Measurements from ENCODE around the gene LOXHD1. TPM values are rescaled to one million over a fixed set of nuclear protein-coding genes. Genes with fewer than 3 reads are reported as not detected.

The LOXHD1 gene
- total RNA-seq, 1 donor from 2014 or later: not detected

GRCh38 chr18:46678041-46678440 lies 21.0 kb upstream of the LOXHD1 start:
- intact Hi-C loops (cut with DNase I): no loop called here
- Histone ChIP-seq H3K9me3 (no peaks in the 10 kb centered on the region), H3K27me3 (no peaks in the 10 kb centered on the region), H3K36me3 (no peaks in the 10 kb centered on the region), H3K27ac (no peak overlapping the region), H3K4me1 (no peaks in the 10 kb centered on the region), H3K4me3 (no peak overlapping the region)
- no peak for TF ChIP-seq CTCF (IDR thresholded peaks at IDR 0.05)
- no peak for DNase-seq (ENCODE audit: low spot score in 2 of 2)

DNA sequence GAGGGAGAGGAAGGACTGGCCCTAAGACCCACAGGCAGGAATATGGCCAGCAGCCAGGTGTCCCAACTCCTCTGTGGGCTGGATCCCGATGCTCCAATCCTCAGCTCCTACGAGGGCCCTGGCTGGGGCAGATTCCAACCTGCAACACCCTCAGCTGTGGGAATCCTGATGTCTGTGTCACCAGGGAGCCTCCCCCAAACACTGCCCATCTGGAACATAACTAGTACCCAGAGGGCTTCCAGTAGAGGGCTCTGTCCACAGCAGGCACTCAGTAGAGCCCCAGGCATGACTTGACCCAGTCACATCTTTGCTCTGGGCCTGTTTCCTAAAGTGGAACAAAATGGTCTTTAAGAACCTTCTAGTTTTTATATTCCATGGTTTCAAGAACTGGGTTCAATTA lies 20.6 kb upstream of the LOXHD1 start:
- no peaks in the 10 kb centered on the region for H3K9me3 ChIP-seq
- no peaks in the 10 kb centered on the region for H3K4me1 ChIP-seq
- TF ChIP-seq CTCF (IDR thresholded peaks at IDR 0.05): no peak
- no peak overlapping the region for H3K27ac ChIP-seq
- no peaks in the 10 kb centered on the region for H3K36me3 ChIP-seq
- H3K4me3 ChIP-seq: no peak overlapping the region
- H3K27me3 ChIP-seq: no peaks in the 10 kb centered on the region
- intact Hi-C loops (cut with DNase I): no loop called here
- DNase-seq (ENCODE audit: low spot score in 2 of 2): no peak

- Histone ChIP-seq H3K4me1 (no peaks in the 10 kb centered on the region), H3K36me3 (no peaks in the 10 kb centered on the region), H3K9me3 (no peaks in the 10 kb centered on the region), H3K27ac (no peak overlapping the region), H3K4me3 (no peak overlapping the region), H3K27me3 (no peaks in the 10 kb centered on the region)
- no peak for TF ChIP-seq CTCF (IDR thresholded peaks at IDR 0.05)
- intact Hi-C loops (cut with DNase I): no loop called here
- no peak for DNase-seq (ENCODE audit: low spot score in 2 of 2)
Measured at GRCh38 chr18:46676182-46676835, 19.3 kb upstream of the LOXHD1 start.

DNA sequence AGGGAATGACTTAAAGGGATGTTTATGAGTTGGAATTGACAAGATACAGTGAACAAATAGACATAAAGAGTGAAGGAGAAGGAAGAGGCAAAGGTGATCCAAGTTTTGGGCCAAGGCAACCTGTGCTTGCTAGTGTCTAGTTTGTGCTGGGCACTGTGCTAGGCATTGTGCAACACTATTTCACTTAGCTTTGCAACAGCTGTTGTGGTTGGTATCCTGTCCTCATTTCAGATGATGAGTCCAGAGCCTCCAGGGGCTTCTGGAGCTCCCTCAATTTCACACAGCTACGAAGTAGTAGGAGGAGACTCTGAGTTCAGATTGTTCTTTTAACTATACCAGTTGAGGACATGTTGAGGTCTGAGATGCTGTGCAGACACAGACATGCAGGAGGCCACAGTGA lies 18.1 kb upstream of the LOXHD1 start:
- DNase-seq (ENCODE audit: low spot score in 2 of 2): no peak
- Histone ChIP-seq H3K27me3 (no peaks in the 10 kb centered on the region), H3K4me1 (no peaks in the 10 kb centered on the region), H3K9me3 (no peaks in the 10 kb centered on the region), H3K36me3 (no peaks in the 10 kb centered on the region), H3K4me3 (no peak overlapping the region), H3K27ac (no peak overlapping the region)
- TF ChIP-seq CTCF (IDR thresholded peaks at IDR 0.05): no peak
- intact Hi-C loops (cut with DNase I): no loop called here

GRCh38 chr18:46672062-46672970 lies 15.3 kb upstream of the LOXHD1 start:
- Histone ChIP-seq H3K4me3 (no peak overlapping the region), H3K27ac (no peak overlapping the region), H3K27me3 (no peaks in the 10 kb centered on the region), H3K4me1 (no peaks in the 10 kb centered on the region), H3K9me3 (no peaks in the 10 kb centered on the region), H3K36me3 (no peaks in the 10 kb centered on the region)
- intact Hi-C loops (cut with DNase I): no loop called here
- DNase-seq (ENCODE audit: low spot score in 2 of 2): no peak
- TF ChIP-seq CTCF (IDR thresholded peaks at IDR 0.05): no peak

All from ascending aorta (tissue), 2 donors.